Measurements from ENCODE around the gene HIC1. TPM values are rescaled to one million over a fixed set of nuclear protein-coding genes. Genes with fewer than 3 reads are reported as not detected.

HIC1 gene
- total and polyA plus RNA-seq, 2 of the 4 experiments (the other 2 are of a cell fraction) = 10.4 to 23.0 TPM

GRCh38 chr17:2110436-2110835, 55.5 kb downstream of the HIC1 start:
- in situ Hi-C loops (cut with MboI; ENCODE audit: low sequenced_read_pairs) (no loop called here), dilution Hi-C loops (cut with HindIII; ENCODE audit: low sequenced_read_pairs, unreplicated experiment) (no loop called here), intact Hi-C loops (cut with micrococcal nuclease) (loop anchor here (5.0 kb wide), 1 partner anchor 132 kb away; no protein-coding TSS in a partner anchor)
- POLR2A ChIA-PET (ENCODE audit: unreplicated experiment) = no interaction called here
- H2AK5ac ChIP-seq (ENCODE audit: low read depth, low read length) = peak overlapping the region; percentile 11; the same call in 1 of the 2 replicates
- H3K27ac ChIP-seq (ENCODE audit: insufficient read depth, low read length) = no peak overlapping the region
- no peak overlapping the region for H2BK15ac ChIP-seq (ENCODE audit: low read depth, low read length)
- DNase-seq (no peak), ATAC-seq (ENCODE audit: low read depth) (no peak)
- peaks cover 10% of the 10 kb centered on the region for H3K4me1 ChIP-seq (ENCODE audit: control insufficient read depth, insufficient read depth, low read length)
- H3K27me3 ChIP-seq (ENCODE audit: control insufficient read depth, insufficient read depth, low read length) = no peaks in the 10 kb centered on the region
- H3K56ac ChIP-seq (ENCODE audit: extremely low read depth, insufficient read depth, low read length) = no peak overlapping the region
- no peak overlapping the region for H3K23ac ChIP-seq (ENCODE audit: low read depth, low read length)
- peaks cover 12 to 25% of the 10 kb centered on the region in 2 experiments for H3K79me1 ChIP-seq (ENCODE audit: low read depth in 1 of 2, low read length in 2 of 2)
- TF ChIP-seq POLR2A (IDR thresholded peaks at IDR 0.05; ENCODE audit: low read depth, low read length) (no peak), RFX5 (IDR thresholded peaks at IDR 0.05; ENCODE audit: low read depth, low read length) (no peak), NFE2L2 (IDR thresholded peaks at IDR 0.05; ENCODE audit: low read depth, low read length) (no peak), RAD21 (IDR thresholded peaks at IDR 0.05; ENCODE audit: low read length) (no peak), MXI1 (IDR thresholded peaks at IDR 0.05; ENCODE audit: borderline replicate concordance, low read depth, low read length) (no peak), USF2 (IDR thresholded peaks at IDR 0.05; ENCODE audit: low read depth, low read length) (no peak), CTCF (conservative IDR thresholded peaks at IDR 0.05; ENCODE audit: low read depth, low read length) (no peak), MAZ (IDR thresholded peaks at IDR 0.05; ENCODE audit: borderline replicate concordance, low read depth, low read length) (no peak), SMC3 (IDR thresholded peaks at IDR 0.05; ENCODE audit: low read depth, low read length) (no peak), BHLHE40 (IDR thresholded peaks at IDR 0.05; ENCODE audit: low read depth, low read length) (no peak)
- H3K18ac ChIP-seq (ENCODE audit: low read depth, low read length) = no peak overlapping the region; the same call in 1 of the 2 replicates
- CTCF ChIA-PET = interaction anchor here (0.8 kb wide), 1 partner anchor 33 kb away, joined by 3 read pairs; no protein-coding TSS in a partner anchor
- no peak overlapping the region for H3K4me3 ChIP-seq (ENCODE audit: insufficient read depth, low read depth, low read length)
- no peak overlapping the region for H2BK120ac ChIP-seq (ENCODE audit: low read depth, low read length)
- no peaks in the 10 kb centered on the region; the same call in 1 of the 2 replicates for H3K36me3 ChIP-seq (ENCODE audit: control insufficient read depth, insufficient read depth, low read length)
- BruUV-seq (replicated peaks) = no TSS peak
- no peak overlapping the region for H2BK20ac ChIP-seq (ENCODE audit: low read depth, low read length)
- H3K9ac ChIP-seq (ENCODE audit: low read depth, low read length) = no peak overlapping the region
- H3K9me1 ChIP-seq (ENCODE audit: insufficient read depth, low read length) = peaks cover 5% of the 10 kb centered on the region
- no peak overlapping the region for H2BK5ac ChIP-seq (ENCODE audit: low read depth, low read length, poor library complexity, severe bottlenecking)
- H3K9me3 ChIP-seq (ENCODE audit: control insufficient read depth, insufficient read depth, low read length) = no peaks in the 10 kb centered on the region
- no peak overlapping the region; a peak in 1 of 4 replicates for H4K8ac ChIP-seq (ENCODE audit: low read depth in 2 of 2, low read length in 2 of 2)
- no peak overlapping the region for H2AFZ ChIP-seq (replicated peaks; ENCODE audit: low read length, poor library complexity)
- no peak overlapping the region for H3K4ac ChIP-seq (ENCODE audit: low read depth, low read length)
- no peak overlapping the region for H4K5ac ChIP-seq (ENCODE audit: low read depth, low read length)
- no peak overlapping the region for H2AK9ac ChIP-seq (replicated peaks; ENCODE audit: low read depth, low read length, poor library complexity)
- no peak overlapping the region for H3K4me2 ChIP-seq (ENCODE audit: low read depth, low read length)
- no CpG with 5 or more reads among the region's 6 CpGs for whole genome bisulfite sequencing, 2 experiments (ENCODE audit: extremely low coverage in 2 of 2, insufficient read length in 1 of 2)
- H4K20me1 ChIP-seq (ENCODE audit: insufficient read depth, low read length) = no peaks in the 10 kb centered on the region; the same call in 1 of the 2 replicates
- H4K91ac ChIP-seq (ENCODE audit: insufficient read depth, low read depth, low read length) = no peak overlapping the region
- H3K14ac ChIP-seq (replicated peaks; ENCODE audit: low read depth, low read length) = no peak overlapping the region
